Skeletal muscle cell (primary cell): ENCODE data around the gene COQ2.

Experiments
- DNase-seq: peaks from one replicate; pipeline ENCODE4 v3.0.0-alpha.2; 2010; ENCODE audit warnings: low read depth
- H3K4me3 ChIP-seq: 2 replicates; pipeline ENCODE4 v1.5.1; 2011; ENCODE audit warnings: low read depth, mild to moderate bottlenecking, control low read depth, low read length, moderate library complexity

Gene COQ2

GRCh38 chr4:83224502-83225197, 59.9 kb downstream of the COQ2 start:
- DNase-seq = no peak
- H3K4me3 ChIP-seq = no peak overlapping the region

GRCh38 chr4:83223781-83224180, 60.8 kb downstream of the COQ2 start:
- no peak overlapping the region for H3K4me3 ChIP-seq
- no peak for DNase-seq

GRCh38 chr4:83221897-83222441, 62.6 kb downstream of the COQ2 start:
- no peak for DNase-seq
- no peak overlapping the region for H3K4me3 ChIP-seq

- no peak for DNase-seq
- H3K4me3 ChIP-seq = no peak overlapping the region
Observed at GRCh38 chr4:83219344-83220331, 65.0 kb downstream of the COQ2 start.

- H3K4me3 ChIP-seq = no peak overlapping the region
- no peak for DNase-seq
Observed at GRCh38 chr4:83217721-83218522, 66.7 kb downstream of the COQ2 start.

- no peak for DNase-seq
- no peak overlapping the region for H3K4me3 ChIP-seq
Observed at GRCh38 chr4:83216959-83217683, 67.5 kb downstream of the COQ2 start.

GRCh38 chr4:83214079-83214478, 70.5 kb downstream of the COQ2 start:
- DNase-seq = no peak

More at GRCh38 chr4:83214079-83214478, 70.5 kb downstream of the COQ2 start:
- no peak overlapping the region for H3K4me3 ChIP-seq
